Neural cell (in vitro differentiated cells): ENCODE results near the gene TNNT3. TPM values are rescaled to one million over a fixed set of nuclear protein-coding genes. Genes with fewer than 3 reads are reported as not detected.
"Not testable (repeated sequence)": the region's sequence is repeated elsewhere in the genome, so short reads cannot be mapped to it uniquely, and the experiment has no call there.

Experiments used
- H2AFZ ChIP-seq: fragments of 200-600, 300-800 bp; sonication (generic), shearing (Covaris generic); 2 replicates; pipeline ENCODE4 v1.6.0; 2014; ENCODE audit warnings: low read depth, mild to moderate bottlenecking, antibody characterized with exemption, low read length, moderate library complexity
- H3F3A ChIP-seq: fragments of 200-600 bp; shearing (Covaris generic); 2 replicates; pipeline ENCODE4 v1.6.1; 2016; ENCODE audit warnings: mild to moderate bottlenecking, moderate library complexity, mixed read lengths, antibody characterized with exemption, low read length; ENCODE audit not compliant: insufficient read depth, poor library complexity, severe bottlenecking
- H3K27ac ChIP-seq: fragments of 200-600, 300-800 bp; sonication (generic), shearing (Covaris generic); 2 replicates; pipeline ENCODE4 v1.5.1; 2014; ENCODE audit warnings: mild to moderate bottlenecking, low read length, moderate library complexity
- H3K27me3 ChIP-seq: fragments of 300-800, 200-600 bp; sonication (generic), shearing (Covaris generic); 2 replicates; pipeline ENCODE4 v1.6.0; 2014; ENCODE audit warnings: mild to moderate bottlenecking, low read depth, low read length, moderate library complexity; ENCODE audit not compliant: insufficient read depth
- H3K36me3 ChIP-seq: fragments of 300-800, 200-600 bp; sonication (generic), shearing (Covaris generic); 2 replicates; pipeline ENCODE4 v1.5.1; 2014; ENCODE audit warnings: mild to moderate bottlenecking, antibody characterized with exemption, low read length, moderate library complexity; ENCODE audit not compliant: insufficient read depth
- H3K4me2 ChIP-seq: fragments of 300-800, 200-600 bp; sonication (generic), shearing (Covaris generic); 2 replicates; pipeline ENCODE4 v1.6.0; 2014; ENCODE audit warnings: mild to moderate bottlenecking, low read length
- H3K4me3 ChIP-seq: fragments of 300-800, 200-600 bp; sonication (generic), shearing (Covaris generic); 2 replicates; pipeline ENCODE4 v1.5.1; 2014; ENCODE audit warnings: mild to moderate bottlenecking, low read length, moderate library complexity
- H3K79me2 ChIP-seq: fragments of 200-600 bp; shearing (Covaris generic); replicated peaks from 2 replicates; pipeline ENCODE4 v1.6.0; 2014; ENCODE audit warnings: mild to moderate bottlenecking, low read length, moderate library complexity; ENCODE audit not compliant: insufficient read depth
- H3K9ac ChIP-seq: fragments of 300-800, 200-600 bp; sonication (generic), shearing (Covaris generic); 2 replicates; pipeline ENCODE4 v1.6.1; 2016; ENCODE audit warnings: mild to moderate bottlenecking, low read length, mixed read lengths
- H3K9me2 ChIP-seq: fragments of 200-600 bp; shearing (Covaris generic); 2 replicates; pipeline ENCODE4 v1.6.1; 2016; ENCODE audit warnings: mild to moderate bottlenecking, low read length, mixed read lengths; ENCODE audit not compliant: insufficient read depth
- H3K9me3 ChIP-seq: fragments of 200-600, 300-800 bp; sonication (generic), shearing (Covaris generic); 2 replicates; pipeline ENCODE4 v1.6.1; 2016; ENCODE audit warnings: mild to moderate bottlenecking, mixed run types, low read length, moderate library complexity, mixed read lengths
- H4K20me1 ChIP-seq: fragments of 200-600 bp; shearing (Covaris generic); 2 replicates; pipeline ENCODE4 v1.6.1; 2016; ENCODE audit warnings: mild to moderate bottlenecking, mixed run types; ENCODE audit not compliant: insufficient read depth
- EP300 ChIP-seq: fragments of 450-650 bp; conservative IDR thresholded peaks from 2 replicates; pipeline ENCODE4 v1.6.1; 2014; ENCODE audit warnings: antibody characterized with exemption, mild to moderate bottlenecking, moderate library complexity; ENCODE audit not compliant: poor library complexity, severe bottlenecking
- EZH2 ChIP-seq: fragments of 200-600, 300-800 bp; shearing (Covaris generic), sonication (generic); IDR thresholded peaks from 2 replicates; pipeline ENCODE4 v1.6.1; 2014; ENCODE audit warnings: antibody characterized with exemption, low read length, borderline replicate concordance, mild to moderate bottlenecking; ENCODE audit not compliant: insufficient read depth, poor library complexity, severe bottlenecking
- MXI1 ChIP-seq: fragments of 450-650 bp; conservative IDR thresholded peaks from 2 replicates; pipeline ENCODE4 v1.6.1; 2014; ENCODE audit warnings: antibody characterized with exemption, mild to moderate bottlenecking; ENCODE audit not compliant: poor library complexity, severe bottlenecking
- POLR2AphosphoS5 ChIP-seq: IDR thresholded peaks from 2 replicates; pipeline ENCODE4 v1.6.1; 2012
- RAD21 ChIP-seq: fragments of 450-650 bp; conservative IDR thresholded peaks from 2 replicates; pipeline ENCODE4 v1.6.1; 2014; ENCODE audit warnings: antibody characterized with exemption, mild to moderate bottlenecking, moderate library complexity
- REST ChIP-seq: IDR thresholded peaks from 2 replicates; pipeline ENCODE4 v1.6.1; 2012; ENCODE audit warnings: borderline replicate concordance
- SMC3 ChIP-seq: fragments of 450-650 bp; conservative IDR thresholded peaks from 2 replicates; pipeline ENCODE4 v1.6.1; 2014; ENCODE audit warnings: antibody characterized with exemption, mild to moderate bottlenecking, moderate library complexity; ENCODE audit not compliant: poor library complexity
- TAF1 ChIP-seq: IDR thresholded peaks from 2 replicates; pipeline ENCODE4 v1.6.1; 2012; ENCODE audit warnings: low read depth
- polyA plus RNA-seq: library from polyadenylated mRNA; depleted of rRNA; stranded (reverse); fragments of >200 nt; gene quantifications from 2 replicates; pipeline ENCODE4 v1.2.3, GENCODE V29; 2014
- TF ChIP-seq, protein P1 (sequence below): fragments of 450-650 bp; IDR thresholded peaks from 2 replicates; pipeline ENCODE4 v1.5.1; 2014; ENCODE audit warnings: antibody characterized with exemption, mild to moderate bottlenecking, moderate library complexity; ENCODE audit not compliant: poor library complexity, severe bottlenecking

TNNT3 gene
- polyA plus RNA-seq, 1 donor from 2014 or later = not detected

DNA sequence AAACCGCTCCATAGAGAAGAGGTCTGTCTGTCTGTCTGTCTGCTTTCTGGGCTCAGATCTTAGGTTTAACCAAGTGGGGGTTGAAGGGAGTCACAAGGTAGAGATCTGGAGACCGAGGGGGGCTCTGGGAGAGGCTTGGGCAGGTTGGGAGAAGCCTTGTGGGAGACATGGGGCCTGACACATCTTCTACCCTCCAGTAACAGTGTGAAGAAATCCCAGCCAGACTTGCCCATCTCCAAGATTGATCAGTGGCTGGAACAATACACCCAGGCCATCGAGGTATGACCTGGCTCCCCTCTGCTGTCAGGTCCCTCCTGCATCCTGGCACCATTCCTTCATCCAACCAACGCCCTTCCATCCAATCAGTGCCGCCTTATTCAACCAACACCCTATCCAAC lies 35.2 kb upstream of the TNNT3 start:
- H3K4me2 ChIP-seq = no peak overlapping the region
- no peaks in the 10 kb centered on the region for H3K36me3 ChIP-seq
- H4K20me1 ChIP-seq = no peaks in the 10 kb centered on the region
- H3K27me3 ChIP-seq = no peaks in the 10 kb centered on the region
- no peaks in the 10 kb centered on the region for H3K9me2 ChIP-seq
- H3F3A ChIP-seq = no peaks in the 10 kb centered on the region
- TF ChIP-seq REST (no peak), TAF1 (no peak), EZH2 (no peak), POLR2AphosphoS5 (no peak), EP300 (no peak), SMC3 (no peak), MXI1 (no peak), RAD21 (no peak)
- TF ChIP-seq, protein P1, sequence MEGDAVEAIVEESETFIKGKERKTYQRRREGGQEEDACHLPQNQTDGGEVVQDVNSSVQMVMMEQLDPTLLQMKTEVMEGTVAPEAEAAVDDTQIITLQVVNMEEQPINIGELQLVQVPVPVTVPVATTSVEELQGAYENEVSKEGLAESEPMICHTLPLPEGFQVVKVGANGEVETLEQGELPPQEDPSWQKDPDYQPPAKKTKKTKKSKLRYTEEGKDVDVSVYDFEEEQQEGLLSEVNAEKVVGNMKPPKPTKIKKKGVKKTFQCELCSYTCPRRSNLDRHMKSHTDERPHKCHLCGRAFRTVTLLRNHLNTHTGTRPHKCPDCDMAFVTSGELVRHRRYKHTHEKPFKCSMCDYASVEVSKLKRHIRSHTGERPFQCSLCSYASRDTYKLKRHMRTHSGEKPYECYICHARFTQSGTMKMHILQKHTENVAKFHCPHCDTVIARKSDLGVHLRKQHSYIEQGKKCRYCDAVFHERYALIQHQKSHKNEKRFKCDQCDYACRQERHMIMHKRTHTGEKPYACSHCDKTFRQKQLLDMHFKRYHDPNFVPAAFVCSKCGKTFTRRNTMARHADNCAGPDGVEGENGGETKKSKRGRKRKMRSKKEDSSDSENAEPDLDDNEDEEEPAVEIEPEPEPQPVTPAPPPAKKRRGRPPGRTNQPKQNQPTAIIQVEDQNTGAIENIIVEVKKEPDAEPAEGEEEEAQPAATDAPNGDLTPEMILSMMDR = no peak
- no peak overlapping the region for H3K4me3 ChIP-seq
- no peak overlapping the region for H3K27ac ChIP-seq
- H3K79me2 ChIP-seq = no peaks in the 10 kb centered on the region
- H2AFZ ChIP-seq = no peak overlapping the region
- no peak overlapping the region for H3K9ac ChIP-seq
- no peaks in the 10 kb centered on the region for H3K9me3 ChIP-seq

GRCh38 chr11:1886551-1886950 lies 33.0 kb upstream of the TNNT3 start:
- not testable (repeated sequence) for H3K27ac ChIP-seq, H3K9ac ChIP-seq, H4K20me1 ChIP-seq, H2AFZ ChIP-seq, H3K4me3 ChIP-seq, H3K9me2 ChIP-seq, H3K9me3 ChIP-seq, H3K4me2 ChIP-seq, H3K36me3 ChIP-seq, H3F3A ChIP-seq, H3K27me3 ChIP-seq, H3K79me2 ChIP-seq
